Measurements from ENCODE around the gene NLRP6. TPM values are rescaled to one million over a fixed set of nuclear protein-coding genes. Genes with fewer than 3 reads are reported as not detected.

NLRP6 gene
- total RNA-seq, 4 donors from 2014 or later = 0.13 to 0.73 (median 0.28) TPM

DNA sequence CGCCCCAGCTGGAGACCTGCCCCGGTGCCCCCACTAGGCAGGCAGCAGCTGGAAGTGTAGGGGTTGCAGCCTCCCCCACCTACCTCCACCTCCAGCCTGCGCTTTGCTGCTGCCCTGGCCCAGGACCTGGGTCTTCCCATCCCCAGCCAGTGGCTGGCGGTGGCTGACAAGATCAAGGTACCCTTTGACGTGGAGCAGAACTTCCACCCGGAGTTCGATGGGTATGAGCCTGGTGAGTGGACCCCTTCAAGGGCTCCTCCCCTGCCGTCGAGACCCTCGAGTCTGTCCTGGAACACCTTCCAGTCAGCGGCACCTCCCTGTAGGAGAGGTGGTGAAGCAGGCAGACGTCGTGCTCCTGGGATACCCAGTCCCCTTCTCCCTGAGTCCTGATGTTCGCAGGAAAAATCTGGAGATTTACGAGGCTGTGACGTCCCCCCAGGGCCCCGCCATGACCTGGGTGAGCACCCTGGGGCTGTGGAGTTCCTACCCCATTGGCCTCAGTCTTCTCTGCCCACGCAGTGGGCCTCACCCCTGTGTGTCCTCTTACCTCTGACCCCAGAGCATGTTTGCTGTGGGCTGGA lies 15.2 kb downstream of the NLRP6 start:
- H3K36me3 ChIP-seq = no peaks in the 10 kb centered on the region
- no peak overlapping the region for H3K27ac ChIP-seq
- intact Hi-C loops (cut with DNase I) = no loop called here
- WGBS, 2 donors = 92 to 93% methylated on average over 13 to 18 of the region's 18 CpGs
- DNase-seq = no peak
- no peak for TF ChIP-seq POLR2A (IDR thresholded peaks at IDR 0.05)
- TF ChIP-seq, protein P1, sequence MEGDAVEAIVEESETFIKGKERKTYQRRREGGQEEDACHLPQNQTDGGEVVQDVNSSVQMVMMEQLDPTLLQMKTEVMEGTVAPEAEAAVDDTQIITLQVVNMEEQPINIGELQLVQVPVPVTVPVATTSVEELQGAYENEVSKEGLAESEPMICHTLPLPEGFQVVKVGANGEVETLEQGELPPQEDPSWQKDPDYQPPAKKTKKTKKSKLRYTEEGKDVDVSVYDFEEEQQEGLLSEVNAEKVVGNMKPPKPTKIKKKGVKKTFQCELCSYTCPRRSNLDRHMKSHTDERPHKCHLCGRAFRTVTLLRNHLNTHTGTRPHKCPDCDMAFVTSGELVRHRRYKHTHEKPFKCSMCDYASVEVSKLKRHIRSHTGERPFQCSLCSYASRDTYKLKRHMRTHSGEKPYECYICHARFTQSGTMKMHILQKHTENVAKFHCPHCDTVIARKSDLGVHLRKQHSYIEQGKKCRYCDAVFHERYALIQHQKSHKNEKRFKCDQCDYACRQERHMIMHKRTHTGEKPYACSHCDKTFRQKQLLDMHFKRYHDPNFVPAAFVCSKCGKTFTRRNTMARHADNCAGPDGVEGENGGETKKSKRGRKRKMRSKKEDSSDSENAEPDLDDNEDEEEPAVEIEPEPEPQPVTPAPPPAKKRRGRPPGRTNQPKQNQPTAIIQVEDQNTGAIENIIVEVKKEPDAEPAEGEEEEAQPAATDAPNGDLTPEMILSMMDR (IDR thresholded peaks at IDR 0.05) = no peak
- H3K27me3 ChIP-seq = no peaks in the 10 kb centered on the region
- peaks cover 6 to 12% of the 10 kb centered on the region in 2 donors for H3K4me1 ChIP-seq
- no peak overlapping the region for H3K4me3 ChIP-seq (replicated peaks in 1 of 3)
- H3K9me3 ChIP-seq = no peaks in the 10 kb centered on the region

DNA sequence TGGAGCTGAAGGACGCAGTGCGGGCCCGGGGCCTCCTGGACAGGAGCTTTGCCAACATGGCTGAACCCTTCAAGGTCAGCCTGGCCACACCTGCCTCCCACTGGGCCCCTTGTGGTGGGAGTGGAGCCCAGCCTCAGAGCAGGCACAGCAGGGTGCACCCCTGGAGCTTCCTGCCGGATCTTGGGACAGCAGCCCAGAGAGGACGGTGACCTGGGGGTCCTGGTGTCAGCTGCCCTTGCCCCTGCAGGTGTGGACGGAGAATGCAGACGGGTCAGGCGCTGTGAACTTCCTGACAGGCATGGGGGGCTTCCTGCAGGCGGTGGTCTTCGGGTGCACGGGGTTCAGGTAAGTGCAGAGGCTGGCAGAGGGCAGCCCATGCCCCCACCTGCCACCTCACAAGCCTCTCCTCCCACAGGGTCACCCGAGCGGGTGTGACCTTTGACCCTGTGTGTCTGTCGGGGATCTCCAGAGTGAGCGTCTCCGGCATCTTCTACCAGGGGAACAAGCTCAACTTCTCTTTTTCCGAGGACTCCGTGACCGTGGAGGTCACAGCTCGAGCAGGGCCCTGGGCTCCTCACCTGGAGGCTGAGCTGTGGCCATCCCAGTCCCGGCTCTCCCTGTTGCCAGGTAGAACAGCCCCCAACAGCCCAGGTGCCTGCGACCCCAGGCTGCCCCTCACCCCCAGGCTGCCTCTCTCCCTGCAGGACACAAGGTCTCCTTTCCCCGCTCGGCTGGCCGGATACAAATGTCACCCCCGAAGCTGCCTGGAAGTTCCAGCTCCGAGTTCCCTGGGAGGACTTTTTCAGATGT lies 15.8 kb downstream of the NLRP6 start:
- no peak overlapping the region for H3K27ac ChIP-seq
- no peak for TF ChIP-seq POLR2A (IDR thresholded peaks at IDR 0.05)
- TF ChIP-seq, protein P1 (IDR thresholded peaks at IDR 0.05) = no peak
- H3K4me1 ChIP-seq = peaks cover 6 to 12% of the 10 kb centered on the region in 2 donors
- no peaks in the 10 kb centered on the region for H3K36me3 ChIP-seq
- WGBS, 2 donors = 85 to 91% methylated on average over 13 to 26 of the region's 27 CpGs
- no peaks in the 10 kb centered on the region for H3K9me3 ChIP-seq
- no peaks in the 10 kb centered on the region for H3K27me3 ChIP-seq
- no peak overlapping the region for H3K4me3 ChIP-seq (replicated peaks in 1 of 3)
- intact Hi-C loops (cut with DNase I) = no loop called here
- no peak for DNase-seq

DNA sequence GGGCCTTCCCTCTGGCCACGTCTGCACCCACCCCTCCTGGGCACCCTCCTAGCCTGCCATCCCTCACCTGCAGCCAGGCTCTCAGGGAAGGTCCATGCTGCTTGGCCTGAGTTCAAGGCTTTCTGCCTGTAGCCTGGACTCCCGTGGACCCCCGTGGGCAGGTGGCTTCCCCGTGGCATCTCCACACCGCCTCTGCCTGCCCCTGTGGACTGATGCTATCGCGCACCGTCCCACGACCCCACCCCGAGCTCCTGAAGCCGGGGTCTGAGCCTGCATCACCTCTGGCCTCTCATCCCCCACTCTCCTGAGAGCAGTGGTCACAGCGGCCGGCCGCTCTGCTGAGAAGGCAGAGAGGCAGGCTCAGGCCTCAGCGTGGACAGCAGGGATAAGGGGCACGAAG lies 16.6 kb downstream of the NLRP6 start:
- DNase-seq = no peak
- no peaks in the 10 kb centered on the region for H3K36me3 ChIP-seq
- intact Hi-C loops (cut with DNase I) = no loop called here
- no peak overlapping the region for H3K27ac ChIP-seq
- peaks cover 0 to 7% of the 10 kb centered on the region in 2 donors for H3K4me1 ChIP-seq
- 84 to 92% methylated on average over 16 of the region's 16 CpGs for WGBS, 2 donors
- H3K27me3 ChIP-seq = no peaks in the 10 kb centered on the region
- H3K9me3 ChIP-seq = no peaks in the 10 kb centered on the region
- H3K4me3 ChIP-seq (replicated peaks in 1 of 3) = no peak overlapping the region
- TF ChIP-seq, protein P1 (IDR thresholded peaks at IDR 0.05) = no peak
- TF ChIP-seq POLR2A (IDR thresholded peaks at IDR 0.05) = no peak

DNA sequence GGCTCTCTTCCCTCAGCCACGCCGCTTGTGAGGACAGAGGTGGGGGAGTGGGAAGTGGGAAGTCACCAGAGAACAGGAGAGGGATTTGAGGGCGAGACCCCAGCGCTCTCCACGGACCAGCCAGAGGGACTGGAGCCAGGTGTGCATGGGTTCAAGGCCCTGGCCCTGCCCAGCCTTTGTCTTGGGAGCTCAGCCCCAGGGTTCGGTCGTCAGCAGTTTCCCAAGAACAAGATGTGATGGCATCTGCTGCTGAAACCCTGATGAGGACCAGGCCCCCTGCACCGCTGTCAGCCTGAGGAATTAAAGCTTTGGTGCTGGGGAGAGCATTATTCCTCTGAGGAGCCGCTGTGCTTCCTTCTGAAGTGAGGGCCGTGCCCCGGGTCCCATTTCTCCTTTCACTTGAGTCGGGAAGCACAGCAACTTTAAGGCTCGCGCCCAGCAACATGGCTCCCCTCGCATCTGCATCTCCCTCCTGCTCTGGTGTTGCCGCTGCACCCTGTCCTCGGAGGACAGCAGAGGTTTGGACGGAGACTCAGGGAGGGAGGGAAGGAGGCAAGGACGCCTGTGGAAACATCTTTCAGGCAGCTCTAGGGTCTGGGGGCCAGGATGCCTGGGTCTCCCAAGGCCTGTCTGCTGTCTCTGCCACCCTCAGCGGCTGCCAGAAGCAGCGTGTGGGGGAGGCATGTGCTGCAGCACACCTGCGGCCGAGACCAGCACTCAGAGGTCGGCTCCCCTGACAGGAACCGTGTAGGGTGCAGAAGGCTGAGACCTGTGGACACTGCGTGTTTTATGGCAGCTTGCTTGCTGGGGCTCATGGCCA lies 17.4 kb downstream of the NLRP6 start:
- no peak overlapping the region for H3K4me3 ChIP-seq (replicated peaks in 1 of 3)
- intact Hi-C loops (cut with DNase I) = no loop called here
- 82 to 94% methylated on average over 17 to 25 of the region's 26 CpGs for WGBS, 2 donors
- no peaks in the 10 kb centered on the region for H3K36me3 ChIP-seq
- no peaks in the 10 kb centered on the region for H3K27me3 ChIP-seq
- no peak for TF ChIP-seq POLR2A (IDR thresholded peaks at IDR 0.05)
- TF ChIP-seq, protein P1 (IDR thresholded peaks at IDR 0.05) = no peak
- DNase-seq = no peak
- peaks cover 0 to 4% of the 10 kb centered on the region in 2 donors for H3K4me1 ChIP-seq
- no peaks in the 10 kb centered on the region for H3K9me3 ChIP-seq
- no peak overlapping the region for H3K27ac ChIP-seq
